NCI-H748 treated with DMSO at 0.1 percent for 48 hours (cell line): ENCODE data around the gene ATAD3A.

Source experiments
- DNase-seq: peaks from one replicate; lab custom pipeline; 2025; lab: John Stamatoyannopoulos, UW

The ATAD3A gene

GRCh38 chr1:1583347-1584010, 71.5 kb downstream of the ATAD3A start:
- DNase-seq: no peak
